GM12872 (cell line): ENCODE results near the gene TRIM9.

Source experiments
- CTCF ChIP-seq: IDR thresholded peaks from 3 replicates; pipeline ENCODE4 v1.5.1; 2011; ENCODE audit warnings: low read depth, mild to moderate bottlenecking, low read length, moderate library complexity; ENCODE audit not compliant: insufficient read depth

The TRIM9 gene

GRCh38 chr14:51053157-51053556 lies 41.7 kb downstream of the TRIM9 start:
- no peak for TF ChIP-seq CTCF

GRCh38 chr14:51044961-51045360 lies 49.9 kb downstream of the TRIM9 start:
- no peak for TF ChIP-seq CTCF

GRCh38 chr14:51041883-51042282 lies 53.0 kb downstream of the TRIM9 start:
- TF ChIP-seq CTCF: no peak

- TF ChIP-seq CTCF: no peak
These were observed 53.8 kb downstream of the TRIM9 start for GRCh38 chr14:51041108-51041531.

- TF ChIP-seq CTCF: no peak
These were observed 55.7 kb downstream of the TRIM9 start for GRCh38 chr14:51039252-51039651.

GRCh38 chr14:51035611-51036192 lies 59.2 kb downstream of the TRIM9 start:
- no peak for TF ChIP-seq CTCF

- no peak for TF ChIP-seq CTCF
These were observed 65.8 kb downstream of the TRIM9 start for GRCh38 chr14:51028851-51029754.
